H9 (cell line): ENCODE data around the gene INTS15. TPM values are rescaled to one million over a fixed set of nuclear protein-coding genes. Genes with fewer than 3 reads are reported as not detected.
A peak's percentile ranks its signal among the peaks of the same experiment; 100 is the strongest.

ENCODE experiments used
- DNase-seq: peaks from one replicate; pipeline ENCODE4 v3.0.0-alpha.2; 2017
- H2AFZ ChIP-seq: one replicate; pipeline ENCODE4 v1.6.1; 2013; ENCODE audit warnings: mild to moderate bottlenecking, low read length, control low read depth, moderate library complexity
- H2AK5ac ChIP-seq: 2 replicates; pipeline ENCODE4 v1.6.1; 2013; ENCODE audit warnings: low read length, control low read depth, mixed read lengths; ENCODE audit not compliant: insufficient read length
- H2BK120ac ChIP-seq: one replicate; pipeline ENCODE4 v1.6.1; 2013; ENCODE audit warnings: low read depth, mild to moderate bottlenecking, low read length, control low read depth, inconsistent platforms; ENCODE audit not compliant: poor library complexity, severe bottlenecking
- H2BK12ac ChIP-seq: 2 replicates; pipeline ENCODE4 v1.6.1; 2013; ENCODE audit warnings: low read length, control low read depth, mixed read lengths, low read depth; ENCODE audit not compliant: insufficient read length
- H2BK15ac ChIP-seq: 2 replicates; pipeline ENCODE4 v1.6.1; 2013; ENCODE audit warnings: low read depth, low read length, control low read depth
- H2BK20ac ChIP-seq: one replicate; pipeline ENCODE4 v1.6.1; 2013; ENCODE audit warnings: low read depth, mild to moderate bottlenecking, low read length, control low read depth, inconsistent platforms; ENCODE audit not compliant: poor library complexity, severe bottlenecking
- H2BK5ac ChIP-seq: 2 replicates; pipeline ENCODE4 v1.6.1; 2013; ENCODE audit warnings: low read length, control low read depth, mixed read lengths; ENCODE audit not compliant: insufficient read length
- H3K14ac ChIP-seq: 2 replicates; pipeline ENCODE4 v1.6.1; 2013; ENCODE audit warnings: low read length, control low read depth; ENCODE audit not compliant: insufficient read depth
- H3K18ac ChIP-seq: 2 replicates; pipeline ENCODE4 v1.6.1; 2013; ENCODE audit warnings: low read depth, mild to moderate bottlenecking, mixed read lengths, low read length, control low read depth; ENCODE audit not compliant: insufficient read length
- H3K23ac ChIP-seq: 2 replicates; pipeline ENCODE4 v1.6.1; 2013; ENCODE audit warnings: low read length, control low read depth, mixed read lengths, low read depth; ENCODE audit not compliant: insufficient read length
- H3K23me2 ChIP-seq: 2 replicates; pipeline ENCODE4 v1.6.1; 2013; ENCODE audit warnings: low read depth, mild to moderate bottlenecking, mixed read lengths, low read length, control low read depth; ENCODE audit not compliant: insufficient read length, poor library complexity, severe bottlenecking
- H3K27ac ChIP-seq: 2 replicates; pipeline ENCODE4 v1.5.1; 2013; ENCODE audit warnings: low read length, control low read depth, mixed read lengths, low read depth; ENCODE audit not compliant: insufficient read length
- H3K27me3 ChIP-seq: 2 replicates; pipeline ENCODE4 v1.6.1; 2013; ENCODE audit warnings: low read length, control low read depth, inconsistent platforms; ENCODE audit not compliant: insufficient read depth
- H3K4ac ChIP-seq: 2 replicates; pipeline ENCODE4 v1.6.1; 2013; ENCODE audit warnings: low read depth, mild to moderate bottlenecking, control low read depth, inconsistent platforms, low read length, moderate library complexity
- H3K4me1 ChIP-seq: 2 replicates; pipeline ENCODE4 v1.6.1; 2013; ENCODE audit warnings: low read length, control low read depth, inconsistent platforms; ENCODE audit not compliant: insufficient read depth
- H3K4me2 ChIP-seq: 2 replicates; pipeline ENCODE4 v1.6.1; 2013; ENCODE audit warnings: low read length, control low read depth, mixed read lengths; ENCODE audit not compliant: insufficient read length, insufficient read depth
- H3K56ac ChIP-seq: 2 replicates; pipeline ENCODE4 v1.6.1; 2013; ENCODE audit warnings: low read depth, mild to moderate bottlenecking, mixed read lengths, low read length, control low read depth; ENCODE audit not compliant: insufficient read length
- H3K79me1 ChIP-seq: 2 replicates; pipeline ENCODE4 v1.6.1; 2013; ENCODE audit warnings: low read depth, mild to moderate bottlenecking, moderate library complexity, low read length, control low read depth, inconsistent platforms; ENCODE audit not compliant: insufficient read depth, poor library complexity, severe bottlenecking
- H3K79me2 ChIP-seq: 2 replicates; pipeline ENCODE4 v1.6.1; 2013; ENCODE audit warnings: low read length, control low read depth, inconsistent platforms; ENCODE audit not compliant: insufficient read depth
- H3K9ac ChIP-seq: 2 replicates; pipeline ENCODE4 v1.6.1; 2013; ENCODE audit warnings: low read length, control low read depth, mixed read lengths; ENCODE audit not compliant: insufficient read length; ENCODE audit errors: extremely low read depth
- H3K9me3 ChIP-seq: one replicate; pipeline ENCODE4 v1.6.1; 2013; ENCODE audit warnings: low read depth, low read length, inconsistent platforms; ENCODE audit not compliant: control insufficient read depth
- H3T11ph ChIP-seq: one replicate; pipeline ENCODE4 v1.6.1; 2013; ENCODE audit warnings: mild to moderate bottlenecking, low read length, control low read depth, inconsistent platforms
- H4K20me1 ChIP-seq: one replicate; pipeline ENCODE4 v1.6.1; 2013; ENCODE audit not compliant: control insufficient read depth, insufficient read length, insufficient read depth
- H4K5ac ChIP-seq: 2 replicates; pipeline ENCODE4 v1.6.1; 2013; ENCODE audit warnings: low read depth, mild to moderate bottlenecking, mixed read lengths, low read length, control low read depth; ENCODE audit not compliant: insufficient read length
- H4K8ac ChIP-seq: replicated peaks from 2 replicates; pipeline ENCODE4 v1.6.1; 2013; ENCODE audit warnings: low read length, control low read depth, mixed read lengths, low read depth; ENCODE audit not compliant: insufficient read length
- H4K91ac ChIP-seq: 2 replicates; pipeline ENCODE4 v1.6.1; 2013; ENCODE audit warnings: low read depth, mild to moderate bottlenecking, moderate library complexity, mixed read lengths, low read length, control low read depth; ENCODE audit not compliant: insufficient read length
- H3K27ac Mint-ChIP-seq, 3 experiments: 2 replicates in 2 of 3; 3 replicates in 1 of 3; pipeline ENCODE4 v1.8.0; 2020 to 2021; ENCODE audit warnings: mixed read lengths in 3 of 3, mild to moderate bottlenecking in 1 of 3, moderate library complexity in 1 of 3
- H3K27me3 Mint-ChIP-seq: 2 replicates; pipeline ENCODE4 v1.8.0; 2021; ENCODE audit warnings: low read depth, mild to moderate bottlenecking, moderate library complexity, mixed read lengths
- H3K36me3 Mint-ChIP-seq, 3 experiments: 2 replicates in 2 of 3; 3 replicates in 1 of 3; pipeline ENCODE4 v1.8.0; 2020 to 2021; ENCODE audit warnings: low read depth in 3 of 3, mixed read lengths in 3 of 3; ENCODE audit not compliant: insufficient read depth in 1 of 3
- H3K4me1 Mint-ChIP-seq, 2 experiments: 2 replicates each; pipeline ENCODE4 v1.8.0; 2020; ENCODE audit warnings: mixed read lengths in 2 of 2
- H3K4me3 Mint-ChIP-seq, 2 experiments: 2 replicates in 1 of 2; 3 replicates in 1 of 2; pipeline ENCODE4 v1.8.0; 2020 to 2021; ENCODE audit warnings: mild to moderate bottlenecking in 2 of 2, mixed read lengths in 2 of 2, moderate library complexity in 1 of 2
- H3K9me3 Mint-ChIP-seq, 2 experiments: 2 replicates in 1 of 2; 3 replicates in 1 of 2; pipeline ENCODE4 v1.8.0; 2020; ENCODE audit warnings: mild to moderate bottlenecking in 2 of 2, mixed read lengths in 2 of 2, moderate library complexity in 1 of 2
- WGBS: extraction: QIAGEN DNeasy Blood & Tissue Kit; methylation state at CpG from one replicate; pipeline ENCODE4 v1.1.7; 2013; ENCODE audit warnings: missing lambda C conversion rate, low lambda C conversion rate, mixed read lengths; ENCODE audit not compliant: insufficient read length; ENCODE audit errors: extremely low coverage; 5-methylcytosine and 5-hydroxymethylcytosine counted together
- total RNA-seq: library from RNA; stranded (reverse); gene quantifications from 2 replicates; pipeline ENCODE4 v1.2.1, GENCODE V29; 2021
- TF ChIP-seq, protein P1 (sequence below): fragments of 200-600 bp; sonication (generic); conservative IDR thresholded peaks from 3 replicates; pipeline ENCODE4 v1.8.0; 2021; ENCODE audit warnings: antibody characterized with exemption, mild to moderate bottlenecking

Gene INTS15
- total RNA-seq, 1 experiment from 2014 or later: 42.9 TPM

DNA sequence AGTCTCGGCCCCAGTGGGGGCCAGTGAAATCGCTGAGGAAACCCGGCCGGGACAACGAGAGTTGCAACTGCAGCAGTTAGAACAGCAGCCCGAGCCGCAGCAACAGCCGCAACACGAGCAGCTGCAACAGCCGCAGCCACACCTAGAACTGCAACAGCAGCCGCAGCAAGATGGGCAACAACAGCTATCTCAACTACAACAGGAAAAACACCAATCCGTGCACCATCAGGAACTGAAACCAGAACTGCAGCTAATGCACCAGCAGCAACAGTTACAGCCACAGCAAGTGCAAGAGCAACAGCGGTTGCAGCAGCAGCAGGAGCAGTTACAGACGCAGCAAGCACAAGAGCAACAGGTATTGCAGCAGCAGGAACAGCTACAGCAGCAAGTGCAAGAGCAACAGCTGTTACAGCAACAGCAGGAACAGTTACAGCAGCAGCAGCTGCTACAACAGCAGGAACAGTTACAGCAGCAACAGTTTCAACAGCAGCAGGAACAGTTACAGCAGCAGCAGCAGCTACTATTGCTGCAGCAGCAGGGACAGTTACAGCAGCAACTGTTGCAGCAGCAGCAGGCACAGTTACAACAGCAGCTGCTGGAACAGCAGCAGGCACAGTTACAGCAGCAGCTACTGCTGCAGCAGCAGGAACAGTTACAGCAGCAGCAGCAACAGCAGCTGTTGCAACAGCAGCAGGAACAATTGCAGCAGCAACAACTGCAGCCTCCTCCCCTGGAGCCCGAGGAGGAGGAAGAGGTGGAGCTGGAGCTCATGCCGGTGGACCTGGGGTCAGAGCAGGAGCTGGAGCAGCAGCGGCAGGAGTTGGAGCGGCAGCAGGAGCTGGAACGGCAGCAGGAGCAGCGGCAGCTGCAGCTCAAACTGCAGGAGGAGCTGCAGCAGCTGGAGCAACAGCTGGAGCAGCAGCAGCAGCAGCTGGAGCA lies 31.6 kb downstream of the INTS15 start:
- H3K27ac ChIP-seq: no peak overlapping the region
- H3K27me3 ChIP-seq: no peaks in the 10 kb centered on the region
- no peak overlapping the region for H4K5ac ChIP-seq
- H3K14ac ChIP-seq: no peak overlapping the region
- Mint-ChIP-seq H3K27me3 (no peaks in the 10 kb centered on the region), H3K9me3 (no peaks in the 10 kb centered on the region; a peak in 1 of 5 replicates), H3K36me3 (peaks cover 16 to 40% (median 32%) of the 10 kb centered on the region in 3 experiments), H3K4me1 (no peaks in the 10 kb centered on the region), H3K4me3 (no peak overlapping the region), H3K27ac (peak overlapping the region in 1 of 3 experiments; percentile 65; a peak in 1 of 7 replicates)
- H2BK15ac ChIP-seq: no peak overlapping the region
- H3K79me2 ChIP-seq: no peaks in the 10 kb centered on the region
- WGBS: no CpG with 5 or more reads among the region's 20 CpGs
- no peaks in the 10 kb centered on the region for H4K20me1 ChIP-seq
- H2AK5ac ChIP-seq: no peak overlapping the region
- no peaks in the 10 kb centered on the region for H3K79me1 ChIP-seq
- H3T11ph ChIP-seq: no peak overlapping the region
- H3K4me1 ChIP-seq: no peaks in the 10 kb centered on the region
- H3K4ac ChIP-seq: no peak overlapping the region
- no peak overlapping the region for H4K8ac ChIP-seq
- no peak overlapping the region for H2BK20ac ChIP-seq
- no peak overlapping the region for H4K91ac ChIP-seq
- H3K18ac ChIP-seq: no peak overlapping the region
- H3K56ac ChIP-seq: no peak overlapping the region
- no peak overlapping the region for H3K23ac ChIP-seq
- no peak overlapping the region for H3K9ac ChIP-seq
- no peak overlapping the region for H3K4me2 ChIP-seq
- TF ChIP-seq, protein P1, sequence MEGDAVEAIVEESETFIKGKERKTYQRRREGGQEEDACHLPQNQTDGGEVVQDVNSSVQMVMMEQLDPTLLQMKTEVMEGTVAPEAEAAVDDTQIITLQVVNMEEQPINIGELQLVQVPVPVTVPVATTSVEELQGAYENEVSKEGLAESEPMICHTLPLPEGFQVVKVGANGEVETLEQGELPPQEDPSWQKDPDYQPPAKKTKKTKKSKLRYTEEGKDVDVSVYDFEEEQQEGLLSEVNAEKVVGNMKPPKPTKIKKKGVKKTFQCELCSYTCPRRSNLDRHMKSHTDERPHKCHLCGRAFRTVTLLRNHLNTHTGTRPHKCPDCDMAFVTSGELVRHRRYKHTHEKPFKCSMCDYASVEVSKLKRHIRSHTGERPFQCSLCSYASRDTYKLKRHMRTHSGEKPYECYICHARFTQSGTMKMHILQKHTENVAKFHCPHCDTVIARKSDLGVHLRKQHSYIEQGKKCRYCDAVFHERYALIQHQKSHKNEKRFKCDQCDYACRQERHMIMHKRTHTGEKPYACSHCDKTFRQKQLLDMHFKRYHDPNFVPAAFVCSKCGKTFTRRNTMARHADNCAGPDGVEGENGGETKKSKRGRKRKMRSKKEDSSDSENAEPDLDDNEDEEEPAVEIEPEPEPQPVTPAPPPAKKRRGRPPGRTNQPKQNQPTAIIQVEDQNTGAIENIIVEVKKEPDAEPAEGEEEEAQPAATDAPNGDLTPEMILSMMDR: no peak
- H3K9me3 ChIP-seq: no peaks in the 10 kb centered on the region
- no peak overlapping the region for H2AFZ ChIP-seq
- no peak for DNase-seq
- H2BK12ac ChIP-seq: no peak overlapping the region
- H2BK120ac ChIP-seq: no peak overlapping the region
- H3K23me2 ChIP-seq: no peaks in the 10 kb centered on the region
- no peak overlapping the region for H2BK5ac ChIP-seq
